GM12865 (cell line): Measurements from ENCODE around the gene GLT8D1.
A peak's percentile ranks its signal among the peaks of the same experiment; 100 is the strongest.

ENCODE experiments used
- DNase-seq: peaks from one replicate; pipeline ENCODE4 v3.0.0; 2010; ENCODE audit warnings: low read depth
- H3K4me3 ChIP-seq: 2 replicates; pipeline ENCODE4 v1.5.1; 2011; ENCODE audit warnings: mild to moderate bottlenecking, low read depth, low read length, control low read depth
- TF ChIP-seq, protein P1 (sequence below): IDR thresholded peaks from 2 replicates; pipeline ENCODE4 v1.5.1; 2011; ENCODE audit warnings: low read length, control low read depth, low read depth, inconsistent platforms; ENCODE audit not compliant: insufficient read depth; ENCODE audit errors: missing control alignments

The GLT8D1 gene

GRCh38 chr3:52712291-52713212, 7.0 kb upstream of the GLT8D1 start:
- DNase-seq, result no peak
- no peak overlapping the region for H3K4me3 ChIP-seq
- TF ChIP-seq, protein P1, sequence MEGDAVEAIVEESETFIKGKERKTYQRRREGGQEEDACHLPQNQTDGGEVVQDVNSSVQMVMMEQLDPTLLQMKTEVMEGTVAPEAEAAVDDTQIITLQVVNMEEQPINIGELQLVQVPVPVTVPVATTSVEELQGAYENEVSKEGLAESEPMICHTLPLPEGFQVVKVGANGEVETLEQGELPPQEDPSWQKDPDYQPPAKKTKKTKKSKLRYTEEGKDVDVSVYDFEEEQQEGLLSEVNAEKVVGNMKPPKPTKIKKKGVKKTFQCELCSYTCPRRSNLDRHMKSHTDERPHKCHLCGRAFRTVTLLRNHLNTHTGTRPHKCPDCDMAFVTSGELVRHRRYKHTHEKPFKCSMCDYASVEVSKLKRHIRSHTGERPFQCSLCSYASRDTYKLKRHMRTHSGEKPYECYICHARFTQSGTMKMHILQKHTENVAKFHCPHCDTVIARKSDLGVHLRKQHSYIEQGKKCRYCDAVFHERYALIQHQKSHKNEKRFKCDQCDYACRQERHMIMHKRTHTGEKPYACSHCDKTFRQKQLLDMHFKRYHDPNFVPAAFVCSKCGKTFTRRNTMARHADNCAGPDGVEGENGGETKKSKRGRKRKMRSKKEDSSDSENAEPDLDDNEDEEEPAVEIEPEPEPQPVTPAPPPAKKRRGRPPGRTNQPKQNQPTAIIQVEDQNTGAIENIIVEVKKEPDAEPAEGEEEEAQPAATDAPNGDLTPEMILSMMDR, result no peak

- TF ChIP-seq, protein P1, result no peak
- H3K4me3 ChIP-seq, result no peak overlapping the region
- DNase-seq, result peak; percentile 71
Observed at GRCh38 chr3:52710512-52710911, 4.9 kb upstream of the GLT8D1 start.

- TF ChIP-seq, protein P1, result no peak
- H3K4me3 ChIP-seq, result peak overlapping the region; percentile 77
- peak; percentile 71 for DNase-seq
Observed at GRCh38 chr3:52707585-52707984, 2.0 kb upstream of the GLT8D1 start.

GRCh38 chr3:52705438-52705687, 228 bp downstream of the GLT8D1 start:
- no peak for DNase-seq
- TF ChIP-seq, protein P1, result no peak
- H3K4me3 ChIP-seq, result peak overlapping the region; percentile 77

DNA sequence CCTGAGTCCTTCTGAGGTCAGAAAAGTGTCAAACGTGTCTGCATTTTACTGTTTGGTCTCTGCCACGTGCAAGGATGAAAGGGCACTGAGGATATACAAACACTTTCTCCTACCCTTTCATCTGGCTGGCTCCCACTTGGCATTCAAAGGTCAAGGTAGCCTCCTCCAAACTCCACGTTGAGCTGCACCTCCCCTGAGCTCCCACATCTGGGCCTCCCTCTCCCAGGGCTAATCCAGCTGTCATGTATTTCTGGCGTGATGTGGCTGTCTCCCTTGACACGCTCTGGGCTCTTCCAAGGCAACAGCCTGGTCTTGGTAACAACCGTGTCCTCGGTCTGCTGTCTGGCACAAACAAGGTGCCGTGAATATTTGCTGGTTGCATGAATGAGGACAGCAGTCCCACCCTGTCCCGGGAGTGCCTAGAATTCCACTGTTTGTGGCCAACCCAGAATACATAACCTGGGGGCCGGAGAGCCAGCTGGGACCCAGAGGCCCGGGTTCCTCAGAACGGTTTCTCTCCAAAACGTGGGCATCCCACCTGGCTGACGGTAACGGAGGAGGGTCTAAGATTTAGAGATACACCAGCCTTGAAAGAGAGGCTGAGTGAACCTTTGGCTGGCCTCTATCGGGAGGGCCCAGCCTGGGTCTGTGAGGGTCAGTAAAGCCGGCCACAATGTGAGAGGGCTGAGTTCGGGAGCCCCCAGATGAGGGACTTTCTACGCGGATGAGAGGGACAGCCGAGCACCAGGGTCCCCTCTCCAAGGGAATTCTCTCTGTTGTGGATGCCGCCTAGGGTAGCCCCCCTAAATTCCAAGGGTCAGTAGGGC, 767 bp downstream of the GLT8D1 start:
- peak overlapping the region; percentile 77 for H3K4me3 ChIP-seq
- TF ChIP-seq, protein P1, result no peak
- DNase-seq, result peak; percentile 40

DNA sequence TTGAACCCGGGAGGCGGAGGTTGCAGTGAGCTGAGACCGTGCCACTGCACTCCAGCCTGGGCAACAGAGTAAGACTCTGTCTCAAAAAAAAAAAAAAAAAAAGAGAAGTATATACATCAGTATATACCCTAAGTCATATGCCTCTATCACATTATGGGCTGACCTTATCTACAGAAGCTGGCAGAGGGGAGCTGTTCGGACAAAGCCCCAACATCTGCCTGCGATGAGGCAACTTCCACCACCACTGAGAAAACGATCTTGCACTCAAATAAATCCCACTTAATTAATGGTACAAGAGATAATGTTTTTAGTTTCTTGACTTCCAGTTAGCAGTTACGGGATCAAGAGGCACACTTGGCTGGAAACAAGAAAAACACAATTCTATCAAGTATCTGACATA, 2.2 kb downstream of the GLT8D1 start:
- no peak for DNase-seq
- TF ChIP-seq, protein P1, result no peak

GRCh38 chr3:52697632-52697965, 8.0 kb downstream of the GLT8D1 start:
- no peak for DNase-seq
- TF ChIP-seq, protein P1, result no peak
- H3K4me3 ChIP-seq, result no peak overlapping the region

More for the DNA sequence above, 2.2 kb downstream of the GLT8D1 start:
- no peak overlapping the region for H3K4me3 ChIP-seq
